Measurements from ENCODE around the gene CALHM6.

The CALHM6 gene

GRCh38 chr6:116446399-116446798, 14.8 kb upstream of the CALHM6 start:
- no peak for FAIRE-seq

- no peak for FAIRE-seq
Observed at GRCh38 chr6:116447052-116447451, 14.1 kb upstream of the CALHM6 start.

- no peak for FAIRE-seq
Observed at GRCh38 chr6:116447496-116448011, 13.6 kb upstream of the CALHM6 start.

- no peak for FAIRE-seq
Observed at GRCh38 chr6:116449565-116449964, 11.6 kb upstream of the CALHM6 start.

GRCh38 chr6:116450185-116450710, 10.9 kb upstream of the CALHM6 start:
- no peak for FAIRE-seq

- FAIRE-seq = no peak
Observed at GRCh38 chr6:116450769-116451740, 10.1 kb upstream of the CALHM6 start.

- no peak for FAIRE-seq
Observed at GRCh38 chr6:116451916-116452315, 9.3 kb upstream of the CALHM6 start.

- FAIRE-seq = no peak
Observed at GRCh38 chr6:116452531-116452930, 8.6 kb upstream of the CALHM6 start.

GRCh38 chr6:116456106-116456505, 5.1 kb upstream of the CALHM6 start:
- FAIRE-seq = no peak

GRCh38 chr6:116456927-116457326, 4.2 kb upstream of the CALHM6 start:
- FAIRE-seq = no peak

GRCh38 chr6:116458264-116458663, 2.9 kb upstream of the CALHM6 start:
- FAIRE-seq = no peak

- FAIRE-seq = no peak
Observed at GRCh38 chr6:116459927-116460326, 1.2 kb upstream of the CALHM6 start.

GRCh38 chr6:116461932-116462885, 1.0 kb downstream of the CALHM6 start:
- FAIRE-seq = no peak

- no peak for FAIRE-seq
Observed at GRCh38 chr6:116463301-116463700, 2.1 kb downstream of the CALHM6 start.

- no peak for FAIRE-seq
Observed at GRCh38 chr6:116465246-116465645, 4.1 kb downstream of the CALHM6 start.

GRCh38 chr6:116467096-116467495, 5.9 kb downstream of the CALHM6 start:
- no peak for FAIRE-seq

GRCh38 chr6:116467514-116467913, 6.3 kb downstream of the CALHM6 start:
- no peak for FAIRE-seq

GRCh38 chr6:116468293-116468692, 7.1 kb downstream of the CALHM6 start:
- no peak for FAIRE-seq

- no peak for FAIRE-seq
Observed at GRCh38 chr6:116471531-116471930, 10.4 kb downstream of the CALHM6 start.

- no peak for FAIRE-seq
Observed at GRCh38 chr6:116472706-116473105, 11.5 kb downstream of the CALHM6 start.

GRCh38 chr6:116475141-116475540, 14.0 kb downstream of the CALHM6 start:
- no peak for FAIRE-seq

- FAIRE-seq = no peak
Observed at GRCh38 chr6:116476002-116476678, 15.0 kb downstream of the CALHM6 start.
